NCI-H2227 treated with DMSO at 0.1 percent for 48 hours (cell line): ENCODE results near the gene PPIB.
"Not testable (repeated sequence)": the region's sequence is repeated elsewhere in the genome, so short reads cannot be mapped to it uniquely, and the experiment has no call there.

ENCODE experiments used
- DNase-seq: peaks from one replicate; lab custom pipeline; 2025; lab: John Stamatoyannopoulos, UW

Gene PPIB

DNA sequence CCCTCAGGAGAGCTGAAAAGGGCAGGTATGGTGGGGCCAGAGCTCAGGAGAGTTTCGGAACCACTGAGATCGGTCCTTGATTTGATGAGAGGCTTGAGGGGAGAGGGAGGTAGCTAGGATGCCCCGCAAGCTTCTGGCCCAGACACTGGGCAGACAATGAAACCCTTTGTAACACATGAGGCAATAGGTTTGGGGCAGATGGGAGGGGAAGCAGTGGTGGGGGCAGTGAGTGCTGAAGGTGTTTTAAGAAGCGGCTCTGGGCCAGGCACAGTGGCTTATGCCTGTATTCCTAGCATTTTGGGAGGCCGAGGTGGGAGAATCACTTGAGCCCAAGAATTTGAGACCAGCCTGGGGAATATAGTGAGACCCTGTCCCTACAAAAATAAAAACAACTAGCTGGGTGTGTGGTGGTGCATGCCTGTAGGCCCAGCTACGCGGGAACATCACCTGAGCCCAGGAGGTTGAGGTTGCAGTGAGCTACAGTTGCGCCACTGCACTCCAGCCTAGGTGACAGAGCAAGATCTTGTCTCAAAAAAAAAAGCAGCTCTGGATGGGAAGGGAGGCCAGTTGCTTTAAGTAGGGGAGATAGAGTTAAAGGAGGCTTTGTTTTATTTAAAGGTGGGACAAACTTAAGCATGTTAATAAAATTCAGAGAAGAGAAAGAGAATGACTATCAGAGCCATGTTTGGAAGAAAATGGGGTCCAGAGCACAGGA is 20.9 kb downstream of the PPIB start:
- DNase-seq, result no peak

GRCh38 chr15:64138331-64138941 is 24.4 kb downstream of the PPIB start:
- DNase-seq, result no peak

- no peak for DNase-seq
Measured at GRCh38 chr15:64137226-64137833, 25.5 kb downstream of the PPIB start.

DNA sequence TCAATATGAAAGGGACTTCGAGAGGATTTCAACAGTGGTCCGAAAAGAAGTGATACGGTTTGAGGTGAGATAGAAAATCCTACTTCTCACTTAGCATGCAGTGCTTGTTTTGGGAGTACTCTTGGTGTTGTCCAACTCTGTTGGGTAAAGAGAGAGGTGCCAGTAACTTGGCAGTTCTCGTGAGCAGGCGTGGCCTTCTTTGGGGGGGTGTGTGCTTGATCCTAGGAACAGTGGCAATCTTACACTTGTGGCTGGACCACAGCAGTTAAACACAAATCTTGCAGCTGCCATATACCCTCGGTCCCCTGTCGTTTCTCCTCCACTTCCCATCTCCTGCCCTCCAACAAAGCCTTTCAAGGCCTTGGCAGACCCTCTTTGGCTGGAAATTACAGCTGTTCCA is 26.5 kb downstream of the PPIB start:
- DNase-seq, result no peak

- no peak for DNase-seq
Measured at GRCh38 chr15:64134345-64134829, 28.4 kb downstream of the PPIB start.

DNA sequence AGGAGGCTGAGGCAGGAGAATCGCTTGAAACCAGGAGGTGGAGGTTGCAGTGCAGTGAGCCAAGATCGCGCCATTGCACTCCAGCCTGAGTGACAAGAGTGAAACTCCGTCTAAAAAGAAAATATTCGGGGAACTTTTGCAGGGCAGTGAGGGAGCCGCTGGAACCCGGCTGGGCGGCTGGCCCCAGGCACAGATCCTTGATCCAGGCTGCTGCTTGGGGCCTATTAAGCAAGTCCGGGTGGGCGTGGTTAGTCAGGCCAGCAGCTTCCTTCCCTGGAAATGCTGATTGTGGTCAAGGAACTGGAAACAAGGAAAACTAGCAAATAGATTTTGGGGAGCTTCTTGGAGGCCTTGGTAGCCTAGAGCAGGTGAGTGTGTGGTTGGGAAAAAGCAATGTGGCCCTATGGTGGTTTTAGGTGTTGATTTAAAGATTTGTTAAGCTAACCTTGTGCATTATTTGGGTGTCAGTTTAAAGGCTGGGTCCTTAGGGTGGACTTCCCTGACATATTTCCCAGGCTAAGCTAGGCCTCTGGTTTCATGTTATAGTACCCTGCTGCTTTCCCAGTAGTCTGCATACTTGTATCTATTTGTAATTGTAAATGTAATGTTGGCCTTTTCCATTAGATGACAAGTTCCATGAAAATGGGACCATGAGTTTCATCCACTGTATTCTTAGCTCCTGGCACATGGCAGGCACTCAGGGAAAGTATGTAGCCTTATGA is 29.0 kb downstream of the PPIB start:
- no peak for DNase-seq

- no peak for DNase-seq
Measured at GRCh38 chr15:64132217-64132616, 30.6 kb downstream of the PPIB start.

- no peak for DNase-seq
Measured at GRCh38 chr15:64131547-64131946, 31.3 kb downstream of the PPIB start.

DNA sequence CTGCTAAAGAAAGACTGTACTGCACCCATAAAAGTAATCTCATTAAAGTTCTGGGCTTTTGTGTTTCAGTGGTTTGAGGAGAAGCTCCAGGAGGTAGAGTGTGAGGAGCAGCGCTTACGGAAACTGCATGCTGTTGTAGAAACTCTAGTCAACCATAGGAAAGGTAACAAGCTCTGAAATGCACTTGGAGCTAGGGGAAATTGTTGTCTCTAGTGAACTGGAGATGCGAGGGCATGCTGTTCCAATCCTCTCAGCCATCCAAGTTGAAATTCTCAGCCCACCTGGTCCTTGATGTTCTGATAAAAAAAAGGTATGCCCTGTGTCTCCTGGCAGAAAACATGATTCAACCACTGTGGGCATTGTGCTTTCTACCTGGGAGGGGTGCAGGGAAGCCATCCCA is 32.7 kb downstream of the PPIB start:
- DNase-seq, result no peak

DNA sequence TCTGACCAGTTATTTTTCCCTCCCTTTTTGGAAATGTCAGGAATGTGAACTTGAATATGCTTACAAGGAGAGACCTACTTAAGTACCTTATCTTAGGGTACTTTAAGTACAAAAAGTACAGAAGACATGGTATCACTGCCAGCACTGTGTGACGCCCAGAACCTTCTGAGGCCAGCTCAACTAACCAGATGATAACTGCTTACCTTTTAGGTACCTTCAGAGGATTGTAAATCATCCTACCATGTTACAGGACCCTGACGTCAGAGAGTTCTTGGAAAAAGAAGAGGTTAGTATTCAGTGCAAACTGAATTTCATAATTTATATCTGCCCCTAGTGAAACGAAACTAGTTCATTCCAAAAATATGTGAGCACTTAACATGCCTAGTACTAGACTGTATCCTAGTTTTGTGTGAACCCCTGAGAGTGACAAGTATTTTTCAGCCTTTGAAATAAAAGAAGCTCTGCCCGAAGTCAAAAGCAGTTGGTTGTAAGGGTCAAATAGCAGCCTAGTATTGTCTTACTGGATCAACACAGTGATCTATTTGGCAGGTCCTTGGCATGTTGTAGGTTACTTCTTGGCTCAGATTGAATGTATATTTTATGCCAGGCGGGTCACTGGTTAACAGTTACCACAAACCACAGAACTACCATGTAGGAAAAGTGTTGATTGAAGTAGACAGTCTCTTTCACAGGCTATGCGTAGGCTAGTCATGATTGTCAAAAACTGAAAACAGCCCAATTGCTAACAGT is 35.1 kb downstream of the PPIB start:
- DNase-seq, result no peak

- no peak for DNase-seq
Measured at GRCh38 chr15:64125978-64126377, 36.8 kb downstream of the PPIB start.

DNA sequence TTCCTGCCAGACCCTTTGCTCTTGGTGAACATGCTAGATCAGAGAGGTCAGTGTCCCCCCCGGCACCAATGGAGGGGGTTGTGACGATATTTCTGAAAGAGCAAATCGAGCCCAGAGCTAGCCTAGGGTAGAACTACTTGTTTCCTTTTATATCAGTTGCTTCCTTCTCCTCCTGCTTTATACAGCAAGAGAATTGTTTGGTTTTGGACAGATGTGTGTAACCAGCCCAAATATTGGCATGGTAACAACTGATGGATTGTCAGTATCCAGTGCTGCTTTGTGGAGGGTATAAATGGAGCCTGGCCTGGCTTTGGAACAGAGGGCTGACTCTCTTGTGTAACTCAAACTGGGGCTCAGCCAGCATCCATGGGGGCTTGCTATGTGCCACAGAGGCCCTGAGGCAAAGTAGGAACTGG is 39.9 kb downstream of the PPIB start:
- DNase-seq, result no peak

DNA sequence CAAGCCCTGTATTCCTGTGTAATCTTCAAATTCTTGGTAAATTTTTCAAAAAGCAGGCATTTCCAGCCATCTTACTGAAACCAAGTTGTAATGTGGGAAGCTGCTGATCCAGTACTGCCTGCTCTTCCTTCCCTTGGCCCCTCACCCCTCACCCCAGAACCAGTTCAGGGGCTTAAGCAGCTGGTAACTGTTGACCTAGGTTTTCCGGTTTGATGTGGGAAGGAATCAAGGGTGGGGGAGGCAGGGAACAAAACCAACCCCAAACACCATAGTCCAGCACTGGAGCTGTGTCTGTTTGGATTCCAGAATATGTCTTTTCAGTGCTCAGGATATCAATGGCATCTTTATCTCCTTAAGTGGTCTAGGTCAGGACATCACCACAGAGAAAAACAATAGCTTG is 40.4 kb downstream of the PPIB start:
- DNase-seq, result no peak

GRCh38 chr15:64121614-64122013 is 41.2 kb downstream of the PPIB start:
- DNase-seq, result no peak

DNA sequence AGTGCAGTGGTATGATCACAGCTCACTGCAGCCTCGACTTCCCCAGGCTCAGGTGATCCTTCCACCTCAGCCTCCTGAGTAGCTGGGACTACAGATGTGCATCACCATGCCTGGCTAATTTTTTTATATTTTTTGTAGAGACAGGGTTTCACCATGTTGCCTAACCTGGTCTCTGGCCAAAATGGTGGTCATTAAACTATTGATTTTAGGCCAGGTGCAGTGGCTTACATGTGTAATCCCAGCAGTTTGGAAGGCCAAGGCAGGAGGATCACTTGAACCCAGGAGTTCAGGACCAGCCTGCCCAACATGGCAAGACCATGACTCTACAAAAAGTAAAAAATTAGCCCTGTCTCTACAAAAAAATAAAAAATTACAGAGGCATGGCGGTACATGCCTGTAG is 42.5 kb downstream of the PPIB start:
- DNase-seq, result not testable (repeated sequence)

- DNase-seq, result no peak
Measured at GRCh38 chr15:64117759-64118487, 44.9 kb downstream of the PPIB start.

DNA sequence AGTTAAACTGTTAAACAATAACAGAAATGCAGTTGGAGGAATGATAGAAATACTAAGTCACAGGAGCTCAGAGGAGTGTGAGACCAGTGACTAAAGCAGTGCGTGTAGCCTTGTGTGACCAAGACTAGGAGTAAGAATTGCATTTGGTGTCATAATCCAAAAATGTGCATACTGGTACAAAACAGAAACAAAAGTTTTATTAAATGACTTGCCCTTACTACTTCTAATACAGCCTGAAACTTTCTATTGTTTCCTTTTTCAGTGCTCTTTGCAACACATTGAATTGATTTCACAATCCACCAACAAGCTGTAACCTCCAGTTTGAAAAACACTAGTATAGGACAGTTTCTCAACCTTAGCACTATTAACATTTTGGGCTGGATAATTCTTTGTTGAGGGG is 49.9 kb downstream of the PPIB start:
- DNase-seq, result no peak

GRCh38 chr15:64112073-64112772 is 50.6 kb downstream of the PPIB start:
- DNase-seq, result no peak

DNA sequence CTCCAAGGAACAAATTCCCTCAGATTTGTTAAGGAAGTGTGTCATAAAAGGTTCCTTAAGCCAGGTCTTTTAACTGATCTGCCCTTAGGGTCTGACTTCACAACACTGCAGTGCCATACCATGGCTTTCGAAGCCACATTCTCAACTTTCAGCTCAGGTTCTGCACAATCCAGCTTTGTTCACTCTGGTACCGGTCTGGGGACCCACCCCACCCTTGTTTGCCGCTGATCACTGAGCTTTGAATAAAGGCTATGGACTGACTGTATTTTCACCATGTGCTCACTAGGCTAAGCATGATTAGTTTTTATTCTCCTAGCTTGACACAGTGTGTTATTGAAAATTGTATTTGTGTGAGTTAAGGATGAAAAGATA is 51.2 kb downstream of the PPIB start:
- no peak for DNase-seq

- DNase-seq, result no peak
Measured at GRCh38 chr15:64110950-64111678, 51.7 kb downstream of the PPIB start.
